Peyer's patch (tissue), 4 donors: ENCODE results near the gene MYT1. TPM values are rescaled to one million over a fixed set of nuclear protein-coding genes. Genes with fewer than 3 reads are reported as not detected.

Experiments
- DNase-seq, 3 donors: peaks; one replicate each; pipeline ENCODE4 v3.0.0-alpha.2; 2017 to 2019
- H3K27ac ChIP-seq, 4 donors: fragments of 200-600 bp; sonication (generic); one replicate each; pipeline ENCODE4 v1.5.1; 2016 to 2019
- H3K27me3 ChIP-seq, 2 donors: fragments of 200-600 bp; sonication (generic); one replicate each; pipeline ENCODE4 v1.5.1; 2019
- H3K36me3 ChIP-seq, 3 donors: fragments of 200-600 bp; sonication (generic); one replicate each; pipeline ENCODE4 v1.5.1; 2016 to 2019
- H3K4me1 ChIP-seq, 4 donors: fragments of 200-600 bp; sonication (generic); one replicate each; pipeline ENCODE4 v1.5.1; 2016 to 2019
- H3K4me3 ChIP-seq, 4 donors: fragments of 200-600 bp; sonication (generic); 1 replicate in 3 of 4; 2 replicates in 1 of 4; pipeline ENCODE4 v1.5.1; 2016 to 2019; ENCODE audit warnings: mild to moderate bottlenecking in 1 of 4
- H3K9me3 ChIP-seq, 4 donors: fragments of 200-600 bp; sonication (generic); one replicate each; pipeline ENCODE4 v1.5.1; 2016 to 2019; ENCODE audit warnings: mild to moderate bottlenecking in 1 of 4
- CTCF ChIP-seq, 6 experiments: fragments of 450-650 bp in 4 of 6; fragments of 200-600 bp in 2 of 6; sonication (generic) in 1 of 6; IDR thresholded peaks; one replicate each; pipeline ENCODE4 v1.5.1; 2017 to 2019; ENCODE audit warnings: antibody characterized with exemption in 6 of 6, mild to moderate bottlenecking in 3 of 6, moderate library complexity in 1 of 6
- POLR2A ChIP-seq, 2 donors: fragments of 450-650 bp; IDR thresholded peaks; one replicate each; pipeline ENCODE4 v1.5.1; 2017; ENCODE audit warnings: antibody characterized with exemption in 2 of 2, mild to moderate bottlenecking in 2 of 2, moderate library complexity in 2 of 2
- total RNA-seq, 4 donors: library from RNA; depleted of rRNA; stranded (reverse); fragments of >200 nt; gene quantifications; one replicate each; pipeline ENCODE4 v1.1.0, GENCODE V29; 2016

Gene MYT1
- total RNA-seq, 4 donors from 2014 or later: 0.18 to 0.83 TPM; not detected in 2

- no peak for DNase-seq
- no peaks in the 10 kb centered on the region for H3K27me3 ChIP-seq
- H3K9me3 ChIP-seq: no peaks in the 10 kb centered on the region
- no peak overlapping the region for H3K27ac ChIP-seq
- H3K4me3 ChIP-seq: no peak overlapping the region
- no peaks in the 10 kb centered on the region for H3K36me3 ChIP-seq
- no peaks in the 10 kb centered on the region for H3K4me1 ChIP-seq
- TF ChIP-seq CTCF (IDR thresholded peaks at IDR 0.05) (no peak), POLR2A (IDR thresholded peaks at IDR 0.05) (no peak)
These were observed 503 bp upstream of the MYT1 start for GRCh38 chr20:64163776-64164122.

GRCh38 chr20:64165866-64166600 lies 1.8 kb downstream of the MYT1 start:
- no peak for DNase-seq
- H3K4me1 ChIP-seq: no peaks in the 10 kb centered on the region
- no peak overlapping the region for H3K27ac ChIP-seq
- no peaks in the 10 kb centered on the region for H3K9me3 ChIP-seq
- TF ChIP-seq CTCF (IDR thresholded peaks at IDR 0.05) (no peak), POLR2A (IDR thresholded peaks at IDR 0.05) (no peak)
- H3K27me3 ChIP-seq: no peaks in the 10 kb centered on the region
- H3K4me3 ChIP-seq: no peak overlapping the region
- H3K36me3 ChIP-seq: no peaks in the 10 kb centered on the region

GRCh38 chr20:64166721-64167615 lies 2.7 kb downstream of the MYT1 start:
- no peaks in the 10 kb centered on the region for H3K27me3 ChIP-seq
- no peak overlapping the region for H3K4me3 ChIP-seq
- no peaks in the 10 kb centered on the region for H3K36me3 ChIP-seq
- no peaks in the 10 kb centered on the region for H3K9me3 ChIP-seq
- no peak overlapping the region for H3K27ac ChIP-seq
- no peak for DNase-seq
- no peaks in the 10 kb centered on the region for H3K4me1 ChIP-seq
- TF ChIP-seq CTCF (IDR thresholded peaks at IDR 0.05) (no peak), POLR2A (IDR thresholded peaks at IDR 0.05) (no peak)

- Histone ChIP-seq H3K4me3 (no peak overlapping the region), H3K36me3 (no peaks in the 10 kb centered on the region), H3K27ac (no peak overlapping the region), H3K4me1 (no peaks in the 10 kb centered on the region), H3K9me3 (no peaks in the 10 kb centered on the region), H3K27me3 (no peaks in the 10 kb centered on the region)
- DNase-seq: no peak
- no peak for TF ChIP-seq CTCF (IDR thresholded peaks at IDR 0.05)
- TF ChIP-seq POLR2A (IDR thresholded peaks at IDR 0.05): no peak
These were observed 3.4 kb downstream of the MYT1 start for GRCh38 chr20:64167676-64168075.

- Histone ChIP-seq H3K9me3 (no peaks in the 10 kb centered on the region), H3K27ac (no peak overlapping the region), H3K4me1 (no peaks in the 10 kb centered on the region), H3K4me3 (no peak overlapping the region), H3K36me3 (no peaks in the 10 kb centered on the region), H3K27me3 (no peaks in the 10 kb centered on the region)
- DNase-seq: no peak
- TF ChIP-seq CTCF (IDR thresholded peaks at IDR 0.05) (no peak), POLR2A (IDR thresholded peaks at IDR 0.05) (no peak)
These were observed 4.3 kb downstream of the MYT1 start for GRCh38 chr20:64168381-64169090.
